ENCODE measurements around the gene VIM. TPM values are rescaled to one million over a fixed set of nuclear protein-coding genes. Genes with fewer than 3 reads are reported as not detected.

Gene VIM
- polyA plus RNA-seq, 1 donor (not counting 4 experiments of a cell fraction or from before 2014, with no cell fraction given), result 495 TPM

GRCh38 chr10:17276756-17277424 is 48.8 kb downstream of the VIM start:
- Histone ChIP-seq H3K27ac (ENCODE audit: control insufficient read depth, insufficient read depth, low read length) (no peak overlapping the region), H3K4me2 (ENCODE audit: control insufficient read depth, extremely low read depth, insufficient read depth, low read depth, low read length) (no peak overlapping the region), H3K79me2 (ENCODE audit: control insufficient read depth, insufficient read depth, low read length) (no peaks in the 10 kb centered on the region), H3K27me3 (ENCODE audit: control insufficient read depth, extremely low read depth, insufficient read depth, low read length) (no peaks in the 10 kb centered on the region), H3K9me3 (ENCODE audit: control insufficient read depth, low read depth, low read length) (peaks cover 5% of the 10 kb centered on the region), H3K36me3 (ENCODE audit: control insufficient read depth in 2 of 2, extremely low read depth in 1 of 2, insufficient read depth in 2 of 2, low read length in 2 of 2) (no peaks in the 10 kb centered on the region), H3K9me1 (ENCODE audit: control insufficient read depth, extremely low read depth, insufficient read depth, low read length) (no peaks in the 10 kb centered on the region), H4K20me1 (ENCODE audit: control insufficient read depth, extremely low read depth, insufficient read depth, low read length) (no peaks in the 10 kb centered on the region), H3K9ac (ENCODE audit: control insufficient read depth, extremely low read depth, insufficient read depth, low read length) (no peak overlapping the region), H3K4me3 (ENCODE audit: control insufficient read depth in 2 of 3, extremely low read depth in 1 of 3, insufficient read depth in 2 of 3, low read depth in 1 of 3, low read length in 3 of 3) (no peak overlapping the region), H2AFZ (ENCODE audit: control insufficient read depth, low read length) (no peak overlapping the region), H3K4me1 (ENCODE audit: control insufficient read depth, extremely low read depth, insufficient read depth, low read length) (peaks cover 8% of the 10 kb centered on the region)
- dilution Hi-C loops (cut with MboI; ENCODE audit: extremely low pct_ligation_motif_present, low sequenced_read_pairs), result no loop called here
- DNase-seq (ENCODE audit: low read depth, low spot score) (no peak), FAIRE-seq (no peak)
- TF ChIP-seq EZH2 (IDR thresholded peaks at IDR 0.05; ENCODE audit: low read length) (no peak), CTCF (optimal IDR thresholded peaks at IDR 0.05 in 1 of 3, IDR thresholded peaks at IDR 0.05 in 1 of 3, conservative IDR thresholded peaks at IDR 0.05 in 1 of 3; ENCODE audit: extremely low read depth in 1 of 3, insufficient read depth in 2 of 3, low read length in 3 of 3) (no peak)

DNA sequence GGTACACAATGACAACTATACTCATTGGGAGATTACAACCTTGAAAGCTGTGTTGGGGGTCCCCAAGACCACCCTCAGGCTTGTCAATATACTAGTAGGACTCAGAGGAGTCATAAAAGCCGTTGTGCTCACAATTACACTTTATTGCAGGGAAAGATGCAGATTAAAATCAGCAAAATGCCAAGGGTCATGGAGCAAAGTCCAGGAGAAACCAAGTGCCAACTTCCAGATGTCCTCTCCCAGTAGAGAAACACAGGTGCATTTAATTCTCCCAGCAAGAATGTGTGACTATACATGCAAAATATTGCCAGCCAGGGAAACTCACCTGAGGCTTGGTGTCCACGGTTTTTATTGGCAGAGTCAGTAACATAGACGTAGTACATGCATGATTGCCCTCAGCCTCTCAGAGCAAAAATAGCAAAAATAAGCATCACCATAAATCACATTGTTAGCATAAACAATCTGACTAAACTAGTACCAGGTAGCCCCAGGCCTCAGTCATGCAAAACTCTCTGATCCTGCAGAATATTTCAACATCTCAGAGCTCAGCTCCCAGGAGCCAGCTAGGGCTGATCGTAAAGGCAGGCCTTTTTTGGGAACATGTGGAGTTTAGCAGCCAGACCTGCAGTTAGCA is 50.7 kb downstream of the VIM start:
- Histone ChIP-seq H3K27ac (ENCODE audit: control insufficient read depth, insufficient read depth, low read length) (no peak overlapping the region), H3K9ac (ENCODE audit: control insufficient read depth, extremely low read depth, insufficient read depth, low read length) (no peak overlapping the region), H3K27me3 (ENCODE audit: control insufficient read depth, extremely low read depth, insufficient read depth, low read length) (no peaks in the 10 kb centered on the region), H2AFZ (ENCODE audit: control insufficient read depth, low read length) (no peak overlapping the region), H3K9me1 (ENCODE audit: control insufficient read depth, extremely low read depth, insufficient read depth, low read length) (no peaks in the 10 kb centered on the region), H3K4me3 (ENCODE audit: control insufficient read depth in 2 of 3, extremely low read depth in 1 of 3, insufficient read depth in 2 of 3, low read depth in 1 of 3, low read length in 3 of 3) (no peak overlapping the region), H4K20me1 (ENCODE audit: control insufficient read depth, extremely low read depth, insufficient read depth, low read length) (no peaks in the 10 kb centered on the region), H3K36me3 (ENCODE audit: control insufficient read depth in 2 of 2, extremely low read depth in 1 of 2, insufficient read depth in 2 of 2, low read length in 2 of 2) (no peaks in the 10 kb centered on the region), H3K4me2 (ENCODE audit: control insufficient read depth, extremely low read depth, insufficient read depth, low read depth, low read length) (no peak overlapping the region), H3K79me2 (ENCODE audit: control insufficient read depth, insufficient read depth, low read length) (no peaks in the 10 kb centered on the region), H3K9me3 (ENCODE audit: control insufficient read depth, low read depth, low read length) (peaks cover 9% of the 10 kb centered on the region), H3K4me1 (ENCODE audit: control insufficient read depth, extremely low read depth, insufficient read depth, low read length) (peaks cover under 1% of the 10 kb centered on the region)
- DNase-seq (ENCODE audit: low read depth, low spot score) (no peak), FAIRE-seq (no peak)
- no peak for TF ChIP-seq CTCF (optimal IDR thresholded peaks at IDR 0.05 in 1 of 3, IDR thresholded peaks at IDR 0.05 in 1 of 3, conservative IDR thresholded peaks at IDR 0.05 in 1 of 3; ENCODE audit: extremely low read depth in 1 of 3, insufficient read depth in 2 of 3, low read length in 3 of 3)
- no peak for TF ChIP-seq EZH2 (IDR thresholded peaks at IDR 0.05; ENCODE audit: low read length)
- dilution Hi-C loops (cut with MboI; ENCODE audit: extremely low pct_ligation_motif_present, low sequenced_read_pairs), result no loop called here

All from keratinocyte (primary cell).